ENCODE measurements around the gene CTSC. TPM values are rescaled to one million over a fixed set of nuclear protein-coding genes. Genes with fewer than 3 reads are reported as not detected.
A peak's percentile ranks its signal among the peaks of the same experiment; 100 is the strongest.

Gene CTSC
- total RNA-seq, 4 donors from 2014 or later, result 24.5 to 59.0 (median 31.6) TPM

GRCh38 chr11:88344869-88345268, 7.3 kb upstream of the CTSC start:
- H3K9me3 ChIP-seq, result no peaks in the 10 kb centered on the region
- no peak overlapping the region for H3K4me3 ChIP-seq
- H3K27me3 ChIP-seq, result no peaks in the 10 kb centered on the region
- TF ChIP-seq EP300 (IDR thresholded peaks at IDR 0.05) (no peak), POLR2AphosphoS5 (IDR thresholded peaks at IDR 0.05) (no peak), CTCF (IDR thresholded peaks at IDR 0.05) (no peak), POLR2A (IDR thresholded peaks at IDR 0.05) (no peak)
- no peaks in the 10 kb centered on the region for H3K4me1 ChIP-seq
- 77% methylated on average over 2 of the region's 2 CpGs for WGBS
- DNase-seq (ENCODE audit: low spot score in 2 of 2), result no peak
- no peaks in the 10 kb centered on the region for H3K36me3 ChIP-seq
- no peak overlapping the region for H3K27ac ChIP-seq

- WGBS, result 91% methylated on average over 4 of the region's 4 CpGs
- no peaks in the 10 kb centered on the region for H3K36me3 ChIP-seq
- H3K27me3 ChIP-seq, result no peaks in the 10 kb centered on the region
- no peak overlapping the region for H3K27ac ChIP-seq
- no peak for DNase-seq (ENCODE audit: low spot score in 2 of 2)
- H3K9me3 ChIP-seq, result no peaks in the 10 kb centered on the region
- TF ChIP-seq EP300 (IDR thresholded peaks at IDR 0.05) (no peak), POLR2AphosphoS5 (IDR thresholded peaks at IDR 0.05) (no peak), POLR2A (IDR thresholded peaks at IDR 0.05) (no peak), CTCF (IDR thresholded peaks at IDR 0.05) (no peak)
- H3K4me1 ChIP-seq, result peaks cover 10% of the 10 kb centered on the region
- H3K4me3 ChIP-seq, result no peak overlapping the region
These were observed 4.2 kb upstream of the CTSC start for GRCh38 chr11:88341522-88342251.

GRCh38 chr11:88340366-88340935, 2.9 kb upstream of the CTSC start:
- Histone ChIP-seq H3K36me3 (no peaks in the 10 kb centered on the region), H3K27ac (no peak overlapping the region), H3K9me3 (no peaks in the 10 kb centered on the region), H3K27me3 (no peaks in the 10 kb centered on the region), H3K4me3 (no peak overlapping the region), H3K4me1 (peaks cover 10% of the 10 kb centered on the region)
- DNase-seq (ENCODE audit: low spot score in 2 of 2), result no peak
- 88% methylated on average over 3 of the region's 3 CpGs for WGBS
- TF ChIP-seq EP300 (IDR thresholded peaks at IDR 0.05), result no peak
- no peak for TF ChIP-seq CTCF (IDR thresholded peaks at IDR 0.05)
- no peak for TF ChIP-seq POLR2A (IDR thresholded peaks at IDR 0.05)
- TF ChIP-seq POLR2AphosphoS5 (IDR thresholded peaks at IDR 0.05), result no peak

- Histone ChIP-seq H3K36me3 (no peaks in the 10 kb centered on the region), H3K9me3 (no peaks in the 10 kb centered on the region), H3K27ac (peak overlapping the region; percentile 86), H3K27me3 (no peaks in the 10 kb centered on the region), H3K4me1 (peaks cover 15% of the 10 kb centered on the region), H3K4me3 (peak overlapping the region; percentile 75)
- DNase-seq (ENCODE audit: low spot score in 2 of 2), result peak in 1 of 2 donors; percentile 65
- TF ChIP-seq POLR2AphosphoS5 (IDR thresholded peaks at IDR 0.05), result no peak
- TF ChIP-seq POLR2A (IDR thresholded peaks at IDR 0.05), result no peak
- no peak for TF ChIP-seq EP300 (IDR thresholded peaks at IDR 0.05)
- no peak for TF ChIP-seq CTCF (IDR thresholded peaks at IDR 0.05)
- WGBS, result 2% methylated on average over 15 of the region's 15 CpGs
These were observed 592 bp upstream of the CTSC start for GRCh38 chr11:88337987-88338668.

- Histone ChIP-seq H3K27ac (no peak overlapping the region), H3K4me3 (peak overlapping the region; percentile 75), H3K9me3 (no peaks in the 10 kb centered on the region), H3K36me3 (no peaks in the 10 kb centered on the region), H3K4me1 (peaks cover 18% of the 10 kb centered on the region), H3K27me3 (no peaks in the 10 kb centered on the region)
- no peak for DNase-seq (ENCODE audit: low spot score in 2 of 2)
- WGBS, result 65% methylated on average over 4 of the region's 4 CpGs
- no peak for TF ChIP-seq CTCF (IDR thresholded peaks at IDR 0.05)
- no peak for TF ChIP-seq POLR2A (IDR thresholded peaks at IDR 0.05)
- TF ChIP-seq POLR2AphosphoS5 (IDR thresholded peaks at IDR 0.05), result no peak
- no peak for TF ChIP-seq EP300 (IDR thresholded peaks at IDR 0.05)
These were observed 2.3 kb downstream of the CTSC start for GRCh38 chr11:88335284-88335683.
